Tibial nerve (tissue), 4 donors: Measurements from ENCODE around the gene VSIR.

Experiments
- CTCF ChIP-seq, 5 experiments: fragments of 200-600 bp in 3 of 5; fragments of 450-650 bp in 2 of 5; sonication (generic) in 3 of 5; IDR thresholded peaks; one replicate each; pipeline ENCODE4 v1.5.1; 2016 to 2019; ENCODE audit warnings: antibody characterized with exemption in 5 of 5, mild to moderate bottlenecking in 3 of 5, moderate library complexity in 2 of 5
- EP300 ChIP-seq, 2 donors: sonication (generic); formaldehyde crosslinking; IDR thresholded peaks; one replicate each; pipeline ENCODE4 v1.6.1; 2017; ENCODE audit warnings: antibody characterized with exemption in 2 of 2, mild to moderate bottlenecking in 1 of 2
- POLR2A ChIP-seq, 2 donors: fragments of 450-650 bp; IDR thresholded peaks; one replicate each; pipeline ENCODE4 v1.6.1; 2017; ENCODE audit warnings: antibody characterized with exemption in 2 of 2, mild to moderate bottlenecking in 2 of 2, moderate library complexity in 2 of 2

- no peak for TF ChIP-seq CTCF (IDR thresholded peaks at IDR 0.05)
- no peak for TF ChIP-seq POLR2A (IDR thresholded peaks at IDR 0.05)
- no peak for TF ChIP-seq EP300 (IDR thresholded peaks at IDR 0.05)
These were observed 52.0 kb downstream of the VSIR start for GRCh38 chr10:71721313-71721712.
